ENCODE data around the gene LIPC. TPM values are rescaled to one million over a fixed set of nuclear protein-coding genes. Genes with fewer than 3 reads are reported as not detected.
A peak's percentile ranks its signal among the peaks of the same experiment; 100 is the strongest.

LIPC gene
- total RNA-seq, 2 experiments from 2014 or later, result not detected

GRCh38 chr15:58472821-58473581 lies 41.2 kb downstream of the LIPC start:
- ChIA-PET POLR2A (interaction anchor here (0.5 to 1.5 kb wide), 4 partner anchors 13 to 141 kb away, joined by 3 read pairs; no protein-coding TSS in a partner anchor), CTCF (no interaction called here)
- peak; percentile 62 for DNase-seq
- no peaks in the 10 kb centered on the region for H3K27me3 Mint-ChIP-seq
- H3K4me3 Mint-ChIP-seq, result peak overlapping the region; percentile 4
- no peaks in the 10 kb centered on the region for H3K9me3 Mint-ChIP-seq
- H3K4me1 Mint-ChIP-seq (ENCODE audit: low read depth), result peaks cover 48% of the 10 kb centered on the region
- no peaks in the 10 kb centered on the region for H3K36me3 Mint-ChIP-seq
- intact Hi-C loops (cut with micrococcal nuclease), result loop anchor here (1.0 to 5.0 kb wide), 3 partner anchors 16 to 141 kb away; no protein-coding TSS in a partner anchor
- H3K27ac Mint-ChIP-seq, result peak overlapping the region; percentile 77

DNA sequence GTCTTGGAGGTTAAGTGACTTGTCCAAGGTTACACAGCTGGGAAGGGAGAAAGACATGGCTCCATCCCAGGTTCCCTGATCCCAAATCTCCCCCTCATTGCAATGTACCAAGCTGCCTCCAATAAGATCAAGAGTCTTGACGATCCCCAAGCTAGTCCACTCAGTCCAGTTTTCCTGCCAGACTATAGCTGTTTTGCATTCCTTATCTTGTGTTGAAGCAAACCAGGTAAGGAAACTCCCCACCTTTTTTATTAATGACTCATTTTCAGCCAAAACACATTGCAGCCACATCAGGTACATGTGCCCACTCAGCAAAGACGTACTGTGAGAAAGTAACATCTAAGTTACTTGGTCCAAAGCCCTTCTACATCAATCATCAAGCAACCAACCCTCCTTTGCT lies 41.9 kb downstream of the LIPC start:
- CTCF ChIA-PET, result no interaction called here
- Mint-ChIP-seq H3K4me1 (ENCODE audit: low read depth) (peaks cover 48% of the 10 kb centered on the region), H3K9me3 (no peaks in the 10 kb centered on the region), H3K4me3 (peak overlapping the region; percentile 27), H3K36me3 (no peaks in the 10 kb centered on the region), H3K27ac (peak overlapping the region; percentile 77), H3K27me3 (no peaks in the 10 kb centered on the region)
- intact Hi-C loops (cut with micrococcal nuclease), result loop anchor here (1.0 to 5.0 kb wide), 3 partner anchors 16 to 141 kb away; no protein-coding TSS in a partner anchor
- DNase-seq, result no peak
- POLR2A ChIA-PET, result interaction anchor here (1.3 to 1.5 kb wide), 2 partner anchors 15 to 141 kb away, joined by 3 read pairs; no protein-coding TSS in a partner anchor

DNA sequence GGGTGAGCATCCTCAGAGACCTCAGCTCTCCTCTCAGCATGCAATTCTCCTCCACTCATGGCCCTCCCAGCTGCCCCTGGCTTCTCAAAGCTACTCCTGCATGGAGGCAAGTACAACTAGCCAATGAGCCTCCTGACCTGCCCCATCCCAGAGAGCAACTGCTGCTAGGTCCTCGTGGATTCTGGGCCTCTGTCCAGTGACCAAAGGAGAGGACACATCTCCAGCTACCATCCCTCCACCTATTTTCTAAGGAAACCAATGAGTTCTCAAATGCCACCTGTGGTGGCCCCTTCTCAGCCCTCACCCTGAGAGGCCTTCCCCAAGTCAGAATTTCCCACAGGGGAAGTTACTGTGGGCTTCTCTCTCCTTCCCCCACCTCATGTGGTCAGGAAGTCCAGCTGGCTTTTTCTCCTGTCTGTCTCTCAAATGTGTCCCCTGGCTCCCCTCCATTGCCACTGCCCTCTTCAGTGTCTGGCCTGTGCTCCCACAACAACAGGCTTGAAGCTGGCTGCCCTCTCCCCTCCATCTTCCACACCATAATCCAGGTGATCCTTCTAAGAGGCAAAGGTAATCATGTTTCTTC lies 43.0 kb downstream of the LIPC start:
- CTCF ChIA-PET, result interaction anchor here (0.7 kb wide), 1 partner anchor 247 kb away, joined by 3 read pairs; no protein-coding TSS in a partner anchor
- intact Hi-C loops (cut with micrococcal nuclease), result loop anchor here (5.0 kb wide), 2 partner anchors 42 to 143 kb away; no protein-coding TSS in a partner anchor
- DNase-seq, result no peak
- no peaks in the 10 kb centered on the region for H3K27me3 Mint-ChIP-seq
- H3K4me3 Mint-ChIP-seq, result no peak overlapping the region
- H3K9me3 Mint-ChIP-seq, result no peaks in the 10 kb centered on the region
- peaks cover 48% of the 10 kb centered on the region for H3K4me1 Mint-ChIP-seq (ENCODE audit: low read depth)
- POLR2A ChIA-PET, result interaction anchor here (1.5 kb wide), 1 partner anchor 143 kb away, joined by 3 read pairs; no protein-coding TSS in a partner anchor
- H3K36me3 Mint-ChIP-seq, result no peaks in the 10 kb centered on the region
- H3K27ac Mint-ChIP-seq, result peak overlapping the region; percentile 15

DNA sequence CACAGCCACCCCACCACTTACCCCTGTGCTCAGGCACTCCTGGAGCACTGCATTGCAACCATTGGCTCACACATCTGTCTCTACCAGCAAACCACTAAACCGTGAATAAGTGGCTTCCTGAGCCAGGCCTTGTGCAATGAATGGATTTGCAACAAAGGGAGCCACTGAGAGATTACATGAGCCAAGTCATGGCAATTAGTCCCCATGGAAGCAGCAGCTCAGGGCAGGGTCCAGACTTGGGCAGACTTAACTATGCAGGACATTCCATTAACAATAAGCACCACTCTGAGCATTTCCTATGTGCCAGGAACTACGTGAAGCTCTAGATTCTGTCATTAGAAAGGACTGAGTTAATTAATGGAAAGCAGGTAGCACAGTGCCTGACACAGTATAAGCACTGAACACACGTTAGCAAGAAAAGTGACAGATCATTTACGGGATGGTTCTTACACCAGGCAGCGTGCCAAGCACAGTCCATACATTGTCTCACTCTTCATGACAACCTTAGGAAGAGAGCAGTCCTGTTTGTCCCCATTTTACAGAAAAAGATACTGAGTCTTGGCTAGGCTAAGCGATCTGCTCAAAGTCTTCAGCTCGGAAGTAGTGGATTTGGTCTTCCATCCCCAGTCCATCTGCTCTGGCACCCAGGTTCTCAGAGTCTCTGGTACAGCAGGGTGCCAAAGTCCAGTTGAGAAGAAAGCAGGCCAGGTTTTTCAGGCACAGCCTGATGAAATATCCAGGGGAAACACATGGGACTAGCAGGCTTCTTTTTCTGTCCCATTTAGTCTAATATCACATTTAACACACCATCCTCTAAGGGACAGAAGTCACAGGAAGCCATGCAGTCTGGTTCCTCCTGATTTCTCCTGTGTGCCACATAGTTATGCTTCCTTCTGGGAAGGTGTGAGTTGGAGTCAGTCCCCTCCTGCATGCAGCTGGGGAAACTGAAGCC lies 44.1 kb downstream of the LIPC start:
- H3K27me3 Mint-ChIP-seq, result no peaks in the 10 kb centered on the region
- no peak overlapping the region for H3K4me3 Mint-ChIP-seq
- ChIA-PET POLR2A (no interaction called here), CTCF (interaction anchor here (1.2 to 1.6 kb wide), 2 partner anchors 58 to 248 kb away, joined by 3 read pairs; no protein-coding TSS in a partner anchor)
- H3K27ac Mint-ChIP-seq, result peak overlapping the region; percentile 15
- DNase-seq, result no peak
- intact Hi-C loops (cut with micrococcal nuclease), result no loop called here
- no peaks in the 10 kb centered on the region for H3K9me3 Mint-ChIP-seq
- H3K36me3 Mint-ChIP-seq, result no peaks in the 10 kb centered on the region
- H3K4me1 Mint-ChIP-seq (ENCODE audit: low read depth), result peaks cover 46% of the 10 kb centered on the region

GRCh38 chr15:58476525-58477162 lies 44.9 kb downstream of the LIPC start:
- H3K27ac Mint-ChIP-seq, result no peak overlapping the region
- no peaks in the 10 kb centered on the region for H3K9me3 Mint-ChIP-seq
- H3K4me3 Mint-ChIP-seq, result no peak overlapping the region
- CTCF ChIA-PET, result interaction anchor here (1.2 to 1.6 kb wide), 2 partner anchors 59 to 249 kb away, joined by 3 read pairs; no protein-coding TSS in a partner anchor
- H3K4me1 Mint-ChIP-seq (ENCODE audit: low read depth), result peaks cover 44% of the 10 kb centered on the region
- POLR2A ChIA-PET, result interaction anchor here (0.9 to 1.1 kb wide), 2 partner anchors 15 to 19 kb away, joined by 3 to 5 read pairs; no protein-coding TSS in a partner anchor
- no peaks in the 10 kb centered on the region for H3K27me3 Mint-ChIP-seq
- intact Hi-C loops (cut with micrococcal nuclease), result no loop called here
- H3K36me3 Mint-ChIP-seq, result no peaks in the 10 kb centered on the region
- no peak for DNase-seq

- Mint-ChIP-seq H3K9me3 (no peaks in the 10 kb centered on the region), H3K36me3 (no peaks in the 10 kb centered on the region), H3K27me3 (no peaks in the 10 kb centered on the region), H3K4me1 (ENCODE audit: low read depth) (peaks cover 42% of the 10 kb centered on the region), H3K4me3 (no peak overlapping the region), H3K27ac (no peak overlapping the region)
- intact Hi-C loops (cut with micrococcal nuclease), result no loop called here
- CTCF ChIA-PET, result interaction anchor here (1.2 to 1.6 kb wide), 2 partner anchors 59 to 249 kb away, joined by 3 read pairs; no protein-coding TSS in a partner anchor
- no peak for DNase-seq
- POLR2A ChIA-PET, result interaction anchor here (0.9 to 1.1 kb wide), 2 partner anchors 15 to 19 kb away, joined by 3 to 5 read pairs; no protein-coding TSS in a partner anchor
These were observed 45.4 kb downstream of the LIPC start for GRCh38 chr15:58477170-58477569.

- ChIA-PET CTCF (interaction anchor here (1.4 kb wide), 1 partner anchor 39 kb away, joined by 3 read pairs; no protein-coding TSS in a partner anchor), POLR2A (interaction anchor here (1.1 kb wide), 1 partner anchor 20 kb away, joined by 5 read pairs; no protein-coding TSS in a partner anchor)
- no peaks in the 10 kb centered on the region for H3K27me3 Mint-ChIP-seq
- H3K9me3 Mint-ChIP-seq, result no peaks in the 10 kb centered on the region
- peaks cover 37% of the 10 kb centered on the region for H3K4me1 Mint-ChIP-seq (ENCODE audit: low read depth)
- DNase-seq, result no peak
- intact Hi-C loops (cut with micrococcal nuclease), result no loop called here
- H3K4me3 Mint-ChIP-seq, result no peak overlapping the region
- no peaks in the 10 kb centered on the region for H3K36me3 Mint-ChIP-seq
- H3K27ac Mint-ChIP-seq, result no peak overlapping the region
These were observed 46.2 kb downstream of the LIPC start for GRCh38 chr15:58478035-58478434.

DNA sequence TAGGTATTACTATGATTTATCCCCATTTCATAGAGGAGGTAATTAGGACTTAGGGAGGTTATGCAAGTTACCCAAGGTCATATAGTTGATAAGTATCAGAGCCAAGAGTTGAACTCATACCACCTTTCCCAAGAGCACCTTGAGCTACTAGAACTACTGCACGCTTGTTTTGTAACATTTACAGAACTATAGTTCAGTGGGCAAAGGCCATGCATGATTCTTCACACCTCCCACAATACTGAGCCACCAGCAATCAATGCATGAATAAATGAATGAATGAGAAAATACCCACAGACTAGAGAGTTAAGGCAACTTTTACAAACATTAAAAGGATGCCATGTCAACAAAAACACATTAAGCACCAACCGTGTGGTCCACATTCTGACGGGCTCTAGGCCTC lies 46.8 kb downstream of the LIPC start:
- no peak for DNase-seq
- Mint-ChIP-seq H3K4me1 (ENCODE audit: low read depth) (peaks cover 32% of the 10 kb centered on the region), H3K36me3 (no peaks in the 10 kb centered on the region), H3K27ac (no peak overlapping the region), H3K4me3 (no peak overlapping the region), H3K9me3 (no peaks in the 10 kb centered on the region), H3K27me3 (no peaks in the 10 kb centered on the region)
- ChIA-PET CTCF (interaction anchor here (1.3 to 1.4 kb wide), 2 partner anchors 14 to 39 kb away, joined by 3 read pairs; no protein-coding TSS in a partner anchor), POLR2A (no interaction called here)
- intact Hi-C loops (cut with micrococcal nuclease), result no loop called here

- CTCF ChIA-PET, result interaction anchor here (0.7 to 1.3 kb wide), 2 partner anchors 12 to 41 kb away, joined by 3 read pairs; no protein-coding TSS in a partner anchor
- H3K27ac Mint-ChIP-seq, result no peak overlapping the region
- POLR2A ChIA-PET, result interaction anchor here (0.6 kb wide), 1 partner anchor 758 kb away, joined by 3 read pairs; no protein-coding TSS in a partner anchor
- peaks cover 29% of the 10 kb centered on the region for H3K4me1 Mint-ChIP-seq (ENCODE audit: low read depth)
- intact Hi-C loops (cut with micrococcal nuclease), result no loop called here
- no peaks in the 10 kb centered on the region for H3K9me3 Mint-ChIP-seq
- no peaks in the 10 kb centered on the region for H3K36me3 Mint-ChIP-seq
- H3K4me3 Mint-ChIP-seq, result no peak overlapping the region
- DNase-seq, result no peak
- H3K27me3 Mint-ChIP-seq, result no peaks in the 10 kb centered on the region
These were observed 48.1 kb downstream of the LIPC start for GRCh38 chr15:58479941-58480340.

- ChIA-PET CTCF (no interaction called here), POLR2A (no interaction called here)
- no peak overlapping the region for H3K27ac Mint-ChIP-seq
- peaks cover 25% of the 10 kb centered on the region for H3K4me1 Mint-ChIP-seq (ENCODE audit: low read depth)
- intact Hi-C loops (cut with micrococcal nuclease), result no loop called here
- no peak overlapping the region for H3K4me3 Mint-ChIP-seq
- no peak for DNase-seq
- H3K9me3 Mint-ChIP-seq, result no peaks in the 10 kb centered on the region
- no peaks in the 10 kb centered on the region for H3K36me3 Mint-ChIP-seq
- H3K27me3 Mint-ChIP-seq, result no peaks in the 10 kb centered on the region
These were observed 51.6 kb downstream of the LIPC start for GRCh38 chr15:58483376-58483775.
